Measurements from ENCODE around the gene BEGAIN.

DNA sequence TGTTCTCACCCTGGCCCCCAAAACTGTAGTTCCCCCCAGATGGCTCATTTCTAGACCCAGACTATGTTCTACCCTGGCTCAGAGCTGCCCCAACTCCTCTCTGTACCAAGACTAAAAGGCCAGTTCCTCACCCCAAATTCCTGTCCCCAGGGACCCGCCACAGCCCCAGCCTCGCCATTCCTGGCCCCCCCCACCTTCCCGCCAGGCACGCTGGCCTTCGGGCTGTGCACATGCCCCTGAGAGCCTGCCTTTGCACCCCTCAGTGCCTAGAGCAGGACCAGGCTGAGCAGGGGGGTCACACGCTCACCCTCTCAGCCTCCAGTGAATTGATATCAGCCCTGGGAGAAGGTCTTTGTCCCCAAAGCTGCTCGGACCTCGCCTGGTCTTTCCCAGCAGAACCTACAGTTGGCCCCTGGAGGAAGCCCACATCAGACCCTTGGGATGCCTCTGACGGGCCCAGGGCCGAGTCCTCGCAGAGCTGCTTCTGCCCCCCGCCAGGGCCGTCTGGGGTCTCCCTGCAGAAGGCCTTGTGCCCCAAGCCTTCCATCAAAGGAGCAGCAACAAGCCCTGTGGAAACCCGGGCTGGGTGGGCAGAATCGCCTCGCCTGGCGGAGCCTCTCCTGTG is 32.4 kb downstream of the BEGAIN start:
- TF ChIP-seq POLR2AphosphoS5 (IDR thresholded peaks at IDR 0.05): no peak
- TF ChIP-seq, protein P1, sequence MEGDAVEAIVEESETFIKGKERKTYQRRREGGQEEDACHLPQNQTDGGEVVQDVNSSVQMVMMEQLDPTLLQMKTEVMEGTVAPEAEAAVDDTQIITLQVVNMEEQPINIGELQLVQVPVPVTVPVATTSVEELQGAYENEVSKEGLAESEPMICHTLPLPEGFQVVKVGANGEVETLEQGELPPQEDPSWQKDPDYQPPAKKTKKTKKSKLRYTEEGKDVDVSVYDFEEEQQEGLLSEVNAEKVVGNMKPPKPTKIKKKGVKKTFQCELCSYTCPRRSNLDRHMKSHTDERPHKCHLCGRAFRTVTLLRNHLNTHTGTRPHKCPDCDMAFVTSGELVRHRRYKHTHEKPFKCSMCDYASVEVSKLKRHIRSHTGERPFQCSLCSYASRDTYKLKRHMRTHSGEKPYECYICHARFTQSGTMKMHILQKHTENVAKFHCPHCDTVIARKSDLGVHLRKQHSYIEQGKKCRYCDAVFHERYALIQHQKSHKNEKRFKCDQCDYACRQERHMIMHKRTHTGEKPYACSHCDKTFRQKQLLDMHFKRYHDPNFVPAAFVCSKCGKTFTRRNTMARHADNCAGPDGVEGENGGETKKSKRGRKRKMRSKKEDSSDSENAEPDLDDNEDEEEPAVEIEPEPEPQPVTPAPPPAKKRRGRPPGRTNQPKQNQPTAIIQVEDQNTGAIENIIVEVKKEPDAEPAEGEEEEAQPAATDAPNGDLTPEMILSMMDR (IDR thresholded peaks at IDR 0.05): no peak
- TF ChIP-seq POLR2A (IDR thresholded peaks at IDR 0.05): no peak

Data from suprapubic skin (tissue), 4 donors.